GM18870 (cell line): Measurements from ENCODE around the gene CSAG2.

ENCODE experiments used
- ATAC-seq: cut with Tn5 transposase; IDR thresholded peaks from one replicate; pipeline ENCODE4 v1.9.1; 2021; ENCODE audit warnings: moderate library complexity; ENCODE audit not compliant: unreplicated experiment

The CSAG2 gene

GRCh38 chrX:152674135-152674534 is 34.9 kb downstream of the CSAG2 start:
- ATAC-seq: no peak

DNA sequence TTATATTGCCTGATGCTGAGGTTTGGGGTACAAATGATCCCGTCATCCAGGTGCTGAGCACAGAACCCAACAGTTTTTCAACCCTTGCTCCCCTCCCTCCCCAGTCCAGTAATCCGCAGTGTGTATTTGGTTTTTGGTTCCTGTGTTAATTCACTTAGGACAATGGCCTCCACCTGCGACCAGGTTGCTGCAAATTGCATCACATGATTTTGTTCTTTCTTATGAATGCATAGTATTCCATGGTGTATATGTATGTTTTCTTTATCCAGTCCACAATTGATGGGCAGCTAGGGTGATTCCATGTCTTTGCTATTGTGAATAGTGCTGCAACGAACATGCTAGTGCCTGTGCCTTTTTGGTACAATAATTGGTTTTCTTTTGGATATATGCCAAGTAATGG is 46.0 kb downstream of the CSAG2 start:
- ATAC-seq: no peak

GRCh38 chrX:152658302-152658701 is 50.8 kb downstream of the CSAG2 start:
- no peak for ATAC-seq
